Dedifferentiated amniotic fluid mesenchymal stem cell (primary cell): Measurements from ENCODE around the gene DUSP15.

Experiments used
- DNase-seq: peaks from one replicate; pipeline ENCODE4 v3.0.0-alpha.2; 2016; ENCODE audit errors: extremely low spot score

Gene DUSP15

GRCh38 chr20:31894980-31895675 is 24.8 kb upstream of the DUSP15 start:
- DNase-seq = peak; percentile 49

GRCh38 chr20:31890646-31891045 is 20.3 kb upstream of the DUSP15 start:
- no peak for DNase-seq

- no peak for DNase-seq
Measured at GRCh38 chr20:31883829-31884228, 13.5 kb upstream of the DUSP15 start.

- DNase-seq = no peak
Measured at GRCh38 chr20:31881945-31882344, 11.6 kb upstream of the DUSP15 start.

- peak; percentile 94 for DNase-seq
Measured at GRCh38 chr20:31879143-31879987, 9.0 kb upstream of the DUSP15 start.

- no peak for DNase-seq
Measured at GRCh38 chr20:31877684-31878083, 7.4 kb upstream of the DUSP15 start.

GRCh38 chr20:31875671-31876070 is 5.3 kb upstream of the DUSP15 start:
- DNase-seq = no peak

GRCh38 chr20:31872406-31872805 is 2.1 kb upstream of the DUSP15 start:
- DNase-seq = no peak

GRCh38 chr20:31871618-31871954 is 1.3 kb upstream of the DUSP15 start:
- DNase-seq = no peak

- no peak for DNase-seq
Measured at GRCh38 chr20:31870726-31871617, 645 bp upstream of the DUSP15 start.

- DNase-seq = no peak
Measured at GRCh38 chr20:31869673-31869941, 720 bp downstream of the DUSP15 start.

GRCh38 chr20:31868853-31869672 is 1.3 kb downstream of the DUSP15 start:
- DNase-seq = no peak

GRCh38 chr20:31866221-31866620 is 4.1 kb downstream of the DUSP15 start:
- no peak for DNase-seq

- DNase-seq = no peak
Measured at GRCh38 chr20:31864521-31865400, 5.6 kb downstream of the DUSP15 start.

GRCh38 chr20:31863296-31864085 is 6.8 kb downstream of the DUSP15 start:
- DNase-seq = no peak

- no peak for DNase-seq
Measured at GRCh38 chr20:31862506-31862905, 7.8 kb downstream of the DUSP15 start.

- DNase-seq = no peak
Measured at GRCh38 chr20:31862157-31862470, 8.2 kb downstream of the DUSP15 start.

GRCh38 chr20:31861385-31862156 is 8.8 kb downstream of the DUSP15 start:
- DNase-seq = no peak

GRCh38 chr20:31861135-31861384 is 9.3 kb downstream of the DUSP15 start:
- no peak for DNase-seq
